Head of caudate nucleus (tissue), 42 donors: ENCODE results near the gene CCDC54.

Experiments used
- DNase-seq, 42 donors: peaks; one replicate each; pipeline versions ENCODE4 v3.0.0 to v3.0.0-alpha.2; 2020 to 2021; ENCODE audit warnings: mixed read lengths in 7 of 42
- intact Hi-C: fragments of 100-400 bp; cut with DNase I; formaldehyde crosslinking; loops from one replicate; pipeline ENCODE4 v1.15.0; 2022

CCDC54 gene

DNA sequence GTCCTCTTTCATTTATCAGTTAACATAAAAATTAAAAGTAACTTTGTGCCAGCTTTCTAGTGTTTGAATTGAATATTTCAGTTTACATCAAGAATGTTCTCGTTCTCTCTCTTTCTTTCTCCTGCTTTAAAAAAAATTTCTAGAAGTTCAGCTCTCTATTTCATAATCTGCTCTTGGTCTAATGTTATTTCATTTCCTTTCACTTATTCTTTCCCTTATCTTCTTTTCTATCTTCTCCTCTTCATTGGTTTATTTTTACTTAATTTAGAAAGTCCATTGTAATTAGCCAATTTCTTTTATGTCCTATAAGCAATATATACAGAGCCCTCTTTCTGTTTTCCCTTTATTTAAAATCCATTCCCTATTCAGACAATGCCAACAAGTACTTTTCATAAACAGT is 44.6 kb downstream of the CCDC54 start:
- no peak for DNase-seq
- intact Hi-C loops, result no loop called here

DNA sequence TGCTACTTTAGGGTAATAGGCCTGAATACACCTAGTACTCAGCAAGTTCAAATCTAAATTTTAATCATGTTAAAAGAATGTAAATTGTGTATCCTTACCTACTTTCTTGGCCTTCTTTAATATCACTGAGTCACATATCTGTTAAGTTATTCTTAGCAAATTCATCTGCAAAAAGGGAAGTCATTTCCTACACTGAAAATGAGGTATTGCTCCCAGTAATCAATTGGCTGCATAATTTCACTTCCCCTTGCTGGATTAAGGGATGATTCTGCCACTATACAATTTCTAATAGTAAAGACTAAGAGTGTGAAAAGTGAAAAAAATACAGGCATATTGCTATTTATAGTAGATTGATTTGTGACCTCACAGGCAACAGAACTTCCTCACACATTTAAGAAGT is 47.8 kb downstream of the CCDC54 start:
- intact Hi-C loops, result loop anchor here (5.0 kb wide), 1 partner anchor 153 kb away; no protein-coding TSS in a partner anchor
- no peak for DNase-seq

- no peak for DNase-seq
- intact Hi-C loops, result loop anchor here (5.0 kb wide), 1 partner anchor 154 kb away; no protein-coding TSS in a partner anchor
Observed at GRCh38 chr3:107426223-107426622, 49.0 kb downstream of the CCDC54 start.
